HepG2 (cell line): ENCODE measurements around the gene CTIF. TPM values are rescaled to one million over a fixed set of nuclear protein-coding genes. Genes with fewer than 3 reads are reported as not detected.

Source experiments
- ELF4 ChIP-seq: sonication (generic); formaldehyde crosslinking; IDR thresholded peaks from 2 replicates; pipeline ENCODE4 v1.5.0; 2020; ENCODE audit warnings: missing genetic modification reagents, mild to moderate bottlenecking, moderate library complexity, borderline replicate concordance
- KAT7 ChIP-seq: IDR thresholded peaks from 2 replicates; pipeline ENCODE4 v1.6.1; 2018; ENCODE audit warnings: borderline replicate concordance, missing compliant biosample characterization
- KDM2A ChIP-seq: sonication (generic); formaldehyde crosslinking; IDR thresholded peaks from 2 replicates; pipeline ENCODE4 v1.4.0; 2020; ENCODE audit warnings: low read depth, missing genetic modification reagents, borderline replicate concordance
- PCBP2 ChIP-seq: fragments of 200-400 bp; formaldehyde crosslinking; optimal IDR thresholded peaks from 2 replicates; pipeline ENCODE3; 2018; ENCODE audit warnings: low read length, low read depth; ENCODE audit not compliant: poor library complexity, severe bottlenecking
- RARA ChIP-seq: IDR thresholded peaks from 2 replicates; pipeline ENCODE4 v1.6.1; 2016; ENCODE audit warnings: missing genetic modification reagents, missing compliant biosample characterization
- SIX4 ChIP-seq: sonication (generic); formaldehyde crosslinking; IDR thresholded peaks from 2 replicates; pipeline ENCODE4 v1.4.0; 2020; ENCODE audit warnings: missing genetic modification reagents
- ZNF235 ChIP-seq: sonication (generic); formaldehyde crosslinking; IDR thresholded peaks from 2 replicates; pipeline ENCODE4 v1.8.1; 2023; ENCODE audit warnings: mild to moderate bottlenecking, missing genetic modification reagents, borderline replicate concordance
- ZNF260 ChIP-seq: sonication (generic); formaldehyde crosslinking; IDR thresholded peaks from 2 replicates; pipeline ENCODE4 v1.4.0; 2020; ENCODE audit warnings: missing genetic modification reagents, low read depth, mild to moderate bottlenecking, borderline replicate concordance
- ZNF281 ChIP-seq: sonication (generic); formaldehyde crosslinking; IDR thresholded peaks from 2 replicates; pipeline ENCODE4 v1.4.0; 2020; ENCODE audit warnings: missing genetic modification reagents, borderline replicate concordance
- ZNF646 ChIP-seq: sonication (generic); formaldehyde crosslinking; IDR thresholded peaks from 2 replicates; pipeline ENCODE4 v1.9.0; 2021; ENCODE audit warnings: mild to moderate bottlenecking, missing genetic modification reagents
- ZNF674 ChIP-seq: sonication (generic); formaldehyde crosslinking; IDR thresholded peaks from 2 replicates; pipeline ENCODE4 v1.5.0; 2020; ENCODE audit warnings: low read depth, mild to moderate bottlenecking, missing genetic modification reagents
- ZNF691 ChIP-seq: sonication (generic); formaldehyde crosslinking; IDR thresholded peaks from 2 replicates; pipeline ENCODE4 v1.4.0; 2020; ENCODE audit warnings: missing genetic modification reagents, low read depth, mild to moderate bottlenecking, borderline replicate concordance
- ZSCAN20 ChIP-seq: sonication (generic); formaldehyde crosslinking; IDR thresholded peaks from 2 replicates; pipeline ENCODE4 v1.4.0; 2020; ENCODE audit warnings: missing genetic modification reagents, mild to moderate bottlenecking, borderline replicate concordance
- polyA plus RNA-seq, 8 experiments: library from polyadenylated mRNA; depleted of rRNA in 3 of 8; stranded (reverse) in 7 of 8; unstranded in 1 of 8; fragments of >200 nt; fragmentation: Illumina TruSeq in 4 of 8; extraction: Trizol in 4 of 8; gene quantifications; 2 replicates each; pipeline versions ENCODE4 v1.2.1 to v1.2.3, GENCODE V29; 2011 to 2016; ENCODE audit warnings: low read depth in 4 of 8, missing spikeins in 1 of 8, mixed read lengths in 1 of 8; ENCODE audit not compliant: insufficient read depth in 1 of 8
- total RNA-seq, 5 experiments: library from RNA; depleted of rRNA; stranded (reverse); fragments of >200 nt; fragmentation: Illumina TruSeq; extraction: Trizol; gene quantifications; 2 replicates each; pipeline ENCODE4 v1.2.3, GENCODE V29; 2016; ENCODE audit warnings: low read depth in 1 of 5

CTIF gene
- total and polyA plus RNA-seq, 2 of the 13 experiments (the other 11 are each of a cell fraction or from before 2014, with no cell fraction given) = 18.2 to 28.0 TPM

- TF ChIP-seq ZNF281 (CRISPR knock-in tag) = peak; percentile 52
- no peak for TF ChIP-seq ZNF235 (CRISPR knock-in tag)
- TF ChIP-seq SIX4 (CRISPR knock-in tag) = peak; percentile 44; the same call in 1 of the 2 replicates
- TF ChIP-seq KAT7 = no peak
- TF ChIP-seq ZNF646 = peak; percentile 82
- TF ChIP-seq RARA = peak; percentile 32; the same call in 1 of the 2 replicates
- TF ChIP-seq ZNF674 (CRISPR knock-in tag) = no peak
- TF ChIP-seq ELF4 (CRISPR knock-in tag) = 0 out of 2 replicates have a peak, but pooled peaks have one; percentile 40
- TF ChIP-seq KDM2A (CRISPR knock-in tag) = peak; percentile 69; the same call in 1 of the 2 replicates
- peak; percentile 74; the same call in 1 of the 2 replicates for TF ChIP-seq ZNF691 (CRISPR knock-in tag)
- 0 out of 2 replicates have a peak, but pooled peaks have one; percentile 28 for TF ChIP-seq ZSCAN20 (CRISPR knock-in tag)
- TF ChIP-seq PCBP2 = no peak
- no peak for TF ChIP-seq ZNF260 (CRISPR knock-in tag)
Observed at GRCh38 chr18:48575658-48576456, 37.0 kb downstream of the CTIF start (continued).
